CD4-positive, alpha-beta memory T cell (primary cell): Measurements from ENCODE around the gene ZNF888. TPM values are rescaled to one million over a fixed set of nuclear protein-coding genes. Genes with fewer than 3 reads are reported as not detected.
"Not testable (repeated sequence)": the region's sequence is repeated elsewhere in the genome, so short reads cannot be mapped to it uniquely, and the experiment has no call there.

Experiments
- CTCF ChIA-PET: fragments of 350-600 bp; sonication (Branson Sonifier 250); formaldehyde crosslinking; loops from one replicate; lab custom pipeline; 2021; ENCODE audit warnings: inconsistent platforms; ENCODE audit not compliant: partially characterized antibody; lab: Charles Lee
- POLR2A ChIA-PET: fragments of 350-600 bp; sonication (Branson Sonifier 250); formaldehyde crosslinking; loops from one replicate; lab custom pipeline; 2021; ENCODE audit not compliant: partially characterized antibody; lab: Charles Lee
- DNase-seq, 5 donors: peaks; one replicate each; pipeline versions ENCODE4 v3.0.0 to v3.0.0-alpha.2; 2020 to 2022; ENCODE audit warnings: mixed read lengths in 1 of 5
- H3K27ac ChIP-seq: one replicate; pipeline ENCODE4 v1.7.0; 2013; ENCODE audit warnings: low read depth, low read length
- H3K27me3 ChIP-seq: 2 replicates; pipeline ENCODE4 v1.7.0; 2013; ENCODE audit warnings: mild to moderate bottlenecking, low read length, moderate library complexity; ENCODE audit not compliant: insufficient read depth
- H3K36me3 ChIP-seq: 2 replicates; pipeline ENCODE4 v1.7.0; 2013; ENCODE audit warnings: mild to moderate bottlenecking, low read length, moderate library complexity; ENCODE audit not compliant: insufficient read depth
- H3K4me1 ChIP-seq: 2 replicates; pipeline ENCODE4 v1.7.0; 2013; ENCODE audit warnings: mild to moderate bottlenecking, low read length, moderate library complexity; ENCODE audit not compliant: insufficient read depth
- H3K4me3 ChIP-seq, 2 donors: one replicate each; pipeline ENCODE4 v1.7.0; 2013; ENCODE audit warnings: low read length in 2 of 2, mild to moderate bottlenecking in 1 of 2
- H3K9me3 ChIP-seq, 2 donors: one replicate each; pipeline ENCODE4 v1.7.0; 2013; ENCODE audit warnings: low read length in 2 of 2, control low read depth in 1 of 2; ENCODE audit not compliant: control insufficient read depth in 1 of 2
- H3K27ac Mint-ChIP-seq, 7 donors: one replicate each; pipeline ENCODE4 v1.8.0; 2020 to 2021; ENCODE audit warnings: mixed read lengths in 7 of 7, mild to moderate bottlenecking in 6 of 7, inconsistent platforms in 3 of 7, moderate library complexity in 3 of 7
- H3K27me3 Mint-ChIP-seq, 2 donors: one replicate each; pipeline ENCODE4 v1.8.0; 2020 to 2021; ENCODE audit warnings: mixed read lengths in 2 of 2
- H3K36me3 Mint-ChIP-seq, 2 donors: one replicate each; pipeline ENCODE4 v1.8.0; 2020 to 2021; ENCODE audit warnings: mixed read lengths in 2 of 2, inconsistent platforms in 1 of 2, mild to moderate bottlenecking in 1 of 2
- H3K4me1 Mint-ChIP-seq, 4 donors: one replicate each; pipeline ENCODE4 v1.8.0; 2020 to 2021; ENCODE audit warnings: mixed read lengths in 4 of 4, mild to moderate bottlenecking in 1 of 4
- H3K4me3 Mint-ChIP-seq, 8 donors: one replicate each; pipeline ENCODE4 v1.8.0; 2020 to 2021; ENCODE audit warnings: mixed read lengths in 8 of 8, mild to moderate bottlenecking in 7 of 8, moderate library complexity in 6 of 8, inconsistent platforms in 3 of 8
- H3K9me3 Mint-ChIP-seq, 8 donors: one replicate each; pipeline ENCODE4 v1.8.0; 2020 to 2021; ENCODE audit warnings: mixed read lengths in 8 of 8, mild to moderate bottlenecking in 5 of 8, inconsistent platforms in 3 of 8, moderate library complexity in 1 of 8
- intact Hi-C: fragments of 100-400 bp; cut with micrococcal nuclease; formaldehyde crosslinking; loops from one replicate; pipeline ENCODE4 v1.15.1; 2023
- polyA plus RNA-seq, 2 donors: library from polyadenylated mRNA; unstranded; fragments of 300-500 nt; fragmentation: Illumina TruSeq; gene quantifications; one replicate each; pipeline ENCODE4 v1.2.3, GENCODE V29; 2021
- total RNA-seq, 2 experiments: library from RNA; stranded (reverse); gene quantifications; one replicate each; pipeline ENCODE4 v1.2.3, GENCODE V29; 2021

Gene ZNF888
- total and polyA plus RNA-seq, 4 experiments from 2014 or later = 1.2 to 11.4 (median 6.8) TPM

DNA sequence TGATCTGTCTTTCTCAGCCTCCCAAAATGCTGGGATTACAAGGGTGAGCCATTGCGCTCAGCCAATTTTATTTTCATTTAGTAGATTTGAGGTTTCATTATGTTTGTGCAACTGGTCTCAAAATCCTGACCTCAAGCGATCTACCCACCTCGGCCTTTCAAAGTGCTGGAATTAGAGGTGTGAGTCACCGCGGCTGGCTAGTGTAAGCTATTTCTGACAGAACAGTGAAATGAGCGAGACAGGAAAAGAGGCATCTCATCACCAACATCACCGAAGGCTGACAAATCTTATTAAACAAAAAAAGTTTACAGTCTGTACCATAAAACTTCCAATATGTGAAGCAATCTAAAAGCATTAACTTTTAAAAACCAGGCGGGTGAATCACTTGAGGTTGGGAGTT is 12.2 kb upstream of the ZNF888 start:
- Mint-ChIP-seq H3K27ac (no peak overlapping the region), H3K9me3 (peaks cover 0 to 72% (median 35%) of the 10 kb centered on the region in 8 donors), H3K4me3 (no peak overlapping the region), H3K36me3 (peaks cover 37 to 40% of the 10 kb centered on the region in 2 donors), H3K4me1 (peaks cover 2 to 15% (median 8%) of the 10 kb centered on the region in 4 donors), H3K27me3 (no peaks in the 10 kb centered on the region)
- CTCF ChIA-PET = no interaction called here
- Histone ChIP-seq H3K36me3 (peaks cover 6% of the 10 kb centered on the region), H3K4me3 (no peak overlapping the region), H3K27me3 (no peaks in the 10 kb centered on the region), H3K9me3 (peaks cover 0 to 13% of the 10 kb centered on the region in 2 donors), H3K4me1 (peaks cover 4% of the 10 kb centered on the region), H3K27ac (no peak overlapping the region)
- POLR2A ChIA-PET = no interaction called here
- intact Hi-C loops = no loop called here
- DNase-seq = no peak

- H3K36me3 ChIP-seq, H3K27me3 ChIP-seq, H3K27me3 Mint-ChIP-seq, H3K27ac Mint-ChIP-seq, CTCF ChIA-PET, H3K9me3 ChIP-seq, H3K27ac ChIP-seq, DNase-seq, H3K4me3 ChIP-seq, POLR2A ChIA-PET: not testable (repeated sequence)
- intact Hi-C loops = loop anchor here (5.0 kb wide), 1 partner anchor 68 kb away; no protein-coding TSS in a partner anchor
- H3K9me3 Mint-ChIP-seq = peaks cover 0 to 32% (median 7%) of the 10 kb centered on the region in 8 donors
- peak overlapping the region in 4 of 8 donors; percentile 5 to 31 (median 27) for H3K4me3 Mint-ChIP-seq
- H3K4me1 ChIP-seq = peaks cover 14% of the 10 kb centered on the region
- peaks cover 14 to 34% (median 25%) of the 10 kb centered on the region in 4 donors for H3K4me1 Mint-ChIP-seq
- H3K36me3 Mint-ChIP-seq = peaks cover 22 to 27% of the 10 kb centered on the region in 2 donors
These were observed 1.4 kb upstream of the ZNF888 start for GRCh38 chr19:52924641-52925040.

DNA sequence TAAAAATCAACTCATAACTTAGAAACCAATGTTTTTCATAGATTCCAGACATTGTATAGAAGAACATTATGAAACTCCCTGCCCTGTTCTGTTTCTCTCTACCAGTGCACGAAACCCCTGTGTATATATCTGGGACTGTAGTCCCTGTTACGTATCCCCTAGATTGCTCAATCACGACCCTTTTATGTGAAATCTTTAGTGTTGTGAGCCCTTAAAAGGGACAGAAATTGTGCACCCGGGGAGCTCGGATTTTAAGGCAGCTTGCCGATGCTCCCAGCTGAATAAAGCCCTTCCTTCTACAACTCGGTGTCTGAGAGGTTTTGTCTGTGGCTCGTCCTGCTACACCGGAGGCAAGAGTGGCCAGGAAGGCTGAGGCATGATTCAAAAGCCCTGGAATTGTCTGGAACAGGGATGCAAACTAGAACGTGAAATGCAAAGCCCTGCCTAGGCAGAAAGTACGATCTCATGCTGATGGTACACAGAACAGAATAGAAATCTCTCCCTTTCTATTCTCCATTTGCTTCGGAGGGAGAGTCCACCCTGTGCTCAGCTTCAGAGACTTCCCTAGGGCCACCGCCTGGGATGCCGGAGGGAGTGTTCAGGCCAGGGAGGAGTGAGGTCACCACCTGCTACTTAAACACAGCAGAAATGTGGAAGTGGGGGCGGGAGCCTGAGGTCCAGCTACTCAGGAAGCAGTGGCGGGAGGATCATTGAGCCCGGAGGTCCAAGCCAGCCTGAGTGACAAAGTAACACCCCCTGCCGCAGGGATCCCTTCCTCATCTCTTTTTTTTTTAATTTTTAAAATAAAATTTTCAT is 758 bp upstream of the ZNF888 start:
- Mint-ChIP-seq H3K27me3 (peaks cover 0 to 6% of the 10 kb centered on the region in 2 donors), H3K36me3 (peaks cover 15 to 21% of the 10 kb centered on the region in 2 donors), H3K9me3 (peaks cover 0 to 25% (median 5%) of the 10 kb centered on the region in 8 donors), H3K4me3 (peak overlapping the region; percentile 87 to 99 (median 94)), H3K4me1 (peaks cover 14 to 34% (median 25%) of the 10 kb centered on the region in 4 donors), H3K27ac (peak overlapping the region in 6 of 7 donors; percentile 70 to 95 (median 92))
- no peaks in the 10 kb centered on the region for H3K27me3 ChIP-seq
- H3K27ac ChIP-seq = peak overlapping the region; percentile 61
- peaks cover 8% of the 10 kb centered on the region for H3K36me3 ChIP-seq
- DNase-seq = no peak
- H3K9me3 ChIP-seq = no peaks in the 10 kb centered on the region
- peak overlapping the region in 1 of 2 donors; percentile 58 for H3K4me3 ChIP-seq
- ChIA-PET POLR2A (no interaction called here), CTCF (no interaction called here)
- peaks cover 14% of the 10 kb centered on the region for H3K4me1 ChIP-seq
- intact Hi-C loops = loop anchor here (2.0 to 5.0 kb wide), 4 partner anchors 19 to 68 kb away; partner anchors contain the start of genes ZNF320 and ZNF816

DNA sequence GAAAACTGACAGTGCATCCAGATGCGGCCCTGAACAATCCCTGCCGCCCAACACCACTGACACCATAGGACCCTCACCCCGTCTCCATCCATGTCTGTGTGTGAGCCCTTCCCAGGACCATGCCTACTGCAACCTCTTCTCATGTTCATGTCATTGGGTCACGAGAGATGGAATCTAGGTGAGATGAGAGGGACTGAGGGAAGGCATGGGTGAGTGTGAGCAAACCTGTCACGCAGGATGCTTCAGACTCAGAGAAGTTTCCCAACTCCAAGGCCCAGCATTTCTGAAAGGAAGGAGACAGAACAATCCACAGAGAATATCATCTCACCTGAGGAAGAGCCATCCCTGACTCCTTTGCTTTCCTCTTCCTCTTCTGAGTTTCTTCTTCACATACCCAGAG is 5.7 kb downstream of the ZNF888 start:
- H3K9me3 ChIP-seq = no peaks in the 10 kb centered on the region
- no peaks in the 10 kb centered on the region for H3K36me3 ChIP-seq
- H3K36me3 Mint-ChIP-seq = peaks cover 39 to 51% of the 10 kb centered on the region in 2 donors
- no peak overlapping the region for H3K27ac ChIP-seq
- no peaks in the 10 kb centered on the region for H3K27me3 ChIP-seq
- peaks cover 8 to 18% (median 13%) of the 10 kb centered on the region in 4 donors for H3K4me1 Mint-ChIP-seq
- ChIA-PET POLR2A (no interaction called here), CTCF (no interaction called here)
- H3K4me1 ChIP-seq = peaks cover 4% of the 10 kb centered on the region
- H3K27me3 Mint-ChIP-seq = peaks cover 0 to 6% of the 10 kb centered on the region in 2 donors
- intact Hi-C loops = no loop called here
- H3K27ac Mint-ChIP-seq = no peak overlapping the region
- no peak overlapping the region for H3K4me3 Mint-ChIP-seq
- DNase-seq = no peak
- peaks cover 0 to 21% (median 7%) of the 10 kb centered on the region in 8 donors for H3K9me3 Mint-ChIP-seq
- H3K4me3 ChIP-seq = no peak overlapping the region

- peaks cover 62 to 68% of the 10 kb centered on the region in 2 donors for H3K36me3 Mint-ChIP-seq
- no peaks in the 10 kb centered on the region for H3K4me1 Mint-ChIP-seq
- H3K4me1 ChIP-seq = no peaks in the 10 kb centered on the region
- H3K27me3 ChIP-seq = no peaks in the 10 kb centered on the region
- H3K27ac ChIP-seq = no peak overlapping the region
- no peak overlapping the region for H3K4me3 Mint-ChIP-seq
- peaks cover 0 to 13% of the 10 kb centered on the region in 2 donors for H3K9me3 ChIP-seq
- no peak for DNase-seq
- no peak overlapping the region for H3K27ac Mint-ChIP-seq
- H3K9me3 Mint-ChIP-seq = peaks cover 0 to 65% (median 51%) of the 10 kb centered on the region in 8 donors
- no peak overlapping the region for H3K4me3 ChIP-seq
- POLR2A ChIA-PET = no interaction called here
- no peaks in the 10 kb centered on the region for H3K36me3 ChIP-seq
- CTCF ChIA-PET = no interaction called here
- no peaks in the 10 kb centered on the region for H3K27me3 Mint-ChIP-seq
- intact Hi-C loops = no loop called here
These were observed 12.6 kb downstream of the ZNF888 start for GRCh38 chr19:52910648-52911047.

- H3K4me3 ChIP-seq, H3K27ac Mint-ChIP-seq, POLR2A ChIA-PET, H3K27me3 Mint-ChIP-seq, H3K4me3 Mint-ChIP-seq, intact Hi-C loops, H3K36me3 ChIP-seq, CTCF ChIA-PET, H3K27ac ChIP-seq, H3K4me1 Mint-ChIP-seq, DNase-seq, H3K27me3 ChIP-seq, H3K4me1 ChIP-seq: not testable (repeated sequence)
- Mint-ChIP-seq H3K9me3 (peaks cover 0 to 51% (median 39%) of the 10 kb centered on the region in 8 donors), H3K36me3 (peaks cover 26 to 31% of the 10 kb centered on the region in 2 donors)
- peaks cover 0 to 13% of the 10 kb centered on the region in 2 donors for H3K9me3 ChIP-seq
These were observed 19.0 kb downstream of the ZNF888 start for GRCh38 chr19:52904052-52904780.

- Mint-ChIP-seq H3K4me3 (no peak overlapping the region), H3K27ac (no peak overlapping the region), H3K27me3 (no peaks in the 10 kb centered on the region), H3K36me3 (peaks cover 13 to 16% of the 10 kb centered on the region in 2 donors), H3K4me1 (peaks cover 3 to 14% (median 10%) of the 10 kb centered on the region in 4 donors), H3K9me3 (peaks cover 0 to 40% (median 24%) of the 10 kb centered on the region in 8 donors)
- Histone ChIP-seq H3K27me3 (no peaks in the 10 kb centered on the region), H3K36me3 (no peaks in the 10 kb centered on the region), H3K9me3 (peaks cover 0 to 5% of the 10 kb centered on the region in 2 donors), H3K4me1 (peaks cover 9% of the 10 kb centered on the region), H3K4me3 (no peak overlapping the region), H3K27ac (no peak overlapping the region)
- ChIA-PET CTCF (no interaction called here), POLR2A (interaction anchor here (0.6 kb wide), 1 partner anchor 52 kb away, joined by 3 read pairs; no protein-coding TSS in a partner anchor)
- no peak for DNase-seq
- intact Hi-C loops = no loop called here
These were observed 21.4 kb downstream of the ZNF888 start for GRCh38 chr19:52901842-52902241.
